Measurements from ENCODE around the gene GPR4. TPM values are rescaled to one million over a fixed set of nuclear protein-coding genes. Genes with fewer than 3 reads are reported as not detected.

Gene GPR4
- total RNA-seq, 1 donor from 2014 or later: 5.1 TPM

DNA sequence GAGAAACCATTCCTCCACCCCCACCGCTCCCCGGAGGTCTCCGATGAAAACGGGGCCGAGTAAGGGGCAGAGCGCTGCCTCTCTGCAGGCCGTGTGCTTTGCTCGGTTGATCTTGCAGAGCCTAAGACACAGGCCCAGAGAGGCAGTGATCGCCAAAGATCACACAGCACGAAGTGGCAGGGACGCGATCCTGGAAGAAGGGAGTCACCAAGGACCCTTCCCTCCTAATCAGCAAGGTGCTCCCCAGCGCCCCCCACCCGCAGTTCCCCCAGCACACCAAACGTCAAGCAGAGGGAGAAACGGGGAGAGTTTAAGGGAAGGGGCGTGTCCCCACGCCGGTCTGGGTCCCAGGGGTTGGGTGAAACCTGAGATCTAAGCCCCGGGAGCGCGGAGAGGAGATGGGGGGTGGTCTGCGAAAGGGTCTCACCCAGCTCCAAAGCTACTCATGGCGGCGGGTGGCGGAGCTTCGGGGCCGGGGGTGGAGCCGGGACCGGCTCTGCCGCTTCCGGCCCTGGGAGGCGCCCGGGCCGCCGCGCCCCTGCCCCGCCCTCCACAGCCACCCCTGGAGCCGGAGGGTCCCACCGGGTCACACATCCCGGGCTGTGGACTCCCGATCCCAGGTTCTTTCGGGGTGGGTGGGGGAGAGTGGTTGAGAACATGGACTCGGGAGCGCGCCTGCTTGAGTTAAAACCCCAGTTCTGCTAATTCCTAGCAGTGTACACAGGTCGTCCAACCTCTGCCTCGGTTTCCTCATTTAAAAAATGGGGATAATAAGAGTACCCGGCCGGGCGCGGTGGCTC lies 37.1 kb upstream of the GPR4 start, which contains the start of gene EML2:
Gene EML2, minus strand, starts transcription at position 468 of the 800 bp plus-strand sequence. Its CDS starts 21 bp downstream, at position 447.
- peak; percentile 22 for TF ChIP-seq CTCF (IDR thresholded peaks at IDR 0.05; ENCODE audit: borderline replicate concordance)
- H3K4me1 ChIP-seq: peaks cover 61% of the 10 kb centered on the region

GRCh38 chr19:45637890-45638667 lies 36.1 kb upstream of the GPR4 start:
- Histone ChIP-seq H3K9me3 (replicated peaks) (no peaks in the 10 kb centered on the region), H3K27ac (replicated peaks) (no peak overlapping the region), H3K4me3 (peak overlapping the region; percentile 75), H3K27me3 (ENCODE audit: low read depth) (no peaks in the 10 kb centered on the region), H3K36me3 (peaks cover 5% of the 10 kb centered on the region), H3K4me1 (peaks cover 55% of the 10 kb centered on the region)
- no peak for DNase-seq
- no peak for TF ChIP-seq CTCF (IDR thresholded peaks at IDR 0.05; ENCODE audit: borderline replicate concordance)
- intact Hi-C loops (cut with micrococcal nuclease): no loop called here

More for the DNA sequence above, 37.1 kb upstream of the GPR4 start, which contains the start of gene EML2:
- H3K9me3 ChIP-seq (replicated peaks): no peaks in the 10 kb centered on the region
- intact Hi-C loops (cut with micrococcal nuclease): no loop called here
- H3K27ac ChIP-seq (replicated peaks): peak within 1 kb of the TSS; percentile 48
- no peaks in the 10 kb centered on the region for H3K27me3 ChIP-seq (ENCODE audit: low read depth)
- peaks cover under 1% of the 10 kb centered on the region for H3K36me3 ChIP-seq
- peak; percentile 56 for DNase-seq
- H3K4me3 ChIP-seq: peak within 1 kb of the TSS; percentile 75

- no peak overlapping the region for H3K4me3 ChIP-seq
- H3K4me1 ChIP-seq: peaks cover 52% of the 10 kb centered on the region
- no peak for TF ChIP-seq CTCF (IDR thresholded peaks at IDR 0.05; ENCODE audit: borderline replicate concordance)
- DNase-seq: no peak
- H3K27me3 ChIP-seq (ENCODE audit: low read depth): no peaks in the 10 kb centered on the region
- no peak overlapping the region for H3K27ac ChIP-seq (replicated peaks)
- H3K9me3 ChIP-seq (replicated peaks): no peaks in the 10 kb centered on the region
- peaks cover 5% of the 10 kb centered on the region for H3K36me3 ChIP-seq
- intact Hi-C loops (cut with micrococcal nuclease): no loop called here
Observed at GRCh38 chr19:45636902-45637301, 34.9 kb upstream of the GPR4 start.

- no peak overlapping the region for H3K27ac ChIP-seq (replicated peaks)
- H3K4me1 ChIP-seq: peaks cover 46% of the 10 kb centered on the region
- H3K36me3 ChIP-seq: peaks cover 5% of the 10 kb centered on the region
- no peak overlapping the region for H3K4me3 ChIP-seq
- no peaks in the 10 kb centered on the region for H3K9me3 ChIP-seq (replicated peaks)
- DNase-seq: no peak
- no peak for TF ChIP-seq CTCF (IDR thresholded peaks at IDR 0.05; ENCODE audit: borderline replicate concordance)
- intact Hi-C loops (cut with micrococcal nuclease): no loop called here
- no peaks in the 10 kb centered on the region for H3K27me3 ChIP-seq (ENCODE audit: low read depth)
Observed at GRCh38 chr19:45636275-45636674, 34.3 kb upstream of the GPR4 start.

- Histone ChIP-seq H3K4me3 (no peak overlapping the region), H3K9me3 (replicated peaks) (no peaks in the 10 kb centered on the region), H3K4me1 (peaks cover 15% of the 10 kb centered on the region), H3K36me3 (peaks cover 31% of the 10 kb centered on the region), H3K27ac (replicated peaks) (peak overlapping the region; percentile 31), H3K27me3 (ENCODE audit: low read depth) (no peaks in the 10 kb centered on the region)
- intact Hi-C loops (cut with micrococcal nuclease): no loop called here
- TF ChIP-seq CTCF (IDR thresholded peaks at IDR 0.05; ENCODE audit: borderline replicate concordance): no peak
- peak; percentile 70 for DNase-seq
Observed at GRCh38 chr19:45632468-45633196, 30.6 kb upstream of the GPR4 start.
